ENCODE measurements around the gene GABRR1. TPM values are rescaled to one million over a fixed set of nuclear protein-coding genes. Genes with fewer than 3 reads are reported as not detected.
"Not testable (repeated sequence)": the region's sequence is repeated elsewhere in the genome, so short reads cannot be mapped to it uniquely, and the experiment has no call there.

Gene GABRR1
- total RNA-seq, 1 experiment from 2014 or later = 0.33 TPM

GRCh38 chr6:89131599-89131998 is 85.6 kb downstream of the GABRR1 start:
- peaks cover 47% of the 10 kb centered on the region for H3K27me3 Mint-ChIP-seq (ENCODE audit: low read depth)
- peaks cover 13 to 14% of the 10 kb centered on the region in 2 experiments for H3K9me3 Mint-ChIP-seq
- no peak for DNase-seq
- H2BK20ac ChIP-seq (ENCODE audit: low read depth, low read length, poor library complexity, severe bottlenecking) = no peak overlapping the region
- peaks cover 4% of the 10 kb centered on the region for H3K9me3 ChIP-seq (ENCODE audit: control insufficient read depth, low read depth, low read length)
- H3K36me3 Mint-ChIP-seq (ENCODE audit: insufficient read depth in 1 of 3, low read depth in 3 of 3) = peaks cover 3 to 12% (median 9%) of the 10 kb centered on the region in 3 experiments
- no peak overlapping the region for H2AK5ac ChIP-seq (ENCODE audit: insufficient read length, low read length)
- no peak overlapping the region for H3K27ac ChIP-seq (ENCODE audit: insufficient read length, low read depth, low read length)
- no peaks in the 10 kb centered on the region for H3K4me1 ChIP-seq (ENCODE audit: insufficient read depth, low read length)
- H2BK15ac ChIP-seq (ENCODE audit: low read depth, low read length) = no peak overlapping the region
- H2BK12ac ChIP-seq (ENCODE audit: insufficient read length, low read depth, low read length) = no peak overlapping the region
- no peak overlapping the region for H3K4me3 Mint-ChIP-seq
- H3K79me1 ChIP-seq (ENCODE audit: insufficient read depth, low read depth, low read length, poor library complexity, severe bottlenecking) = no peaks in the 10 kb centered on the region
- no peak overlapping the region for H2BK120ac ChIP-seq (ENCODE audit: low read depth, low read length, poor library complexity, severe bottlenecking)
- H3K9ac ChIP-seq (ENCODE audit: extremely low read depth, insufficient read length, low read length) = no peak overlapping the region
- H3T11ph ChIP-seq (ENCODE audit: low read length) = no peak overlapping the region
- H3K23ac ChIP-seq (ENCODE audit: insufficient read length, low read depth, low read length) = no peak overlapping the region
- no peak for TF ChIP-seq CTCF (conservative IDR thresholded peaks at IDR 0.05)
- H3K23me2 ChIP-seq (ENCODE audit: insufficient read length, low read depth, low read length, poor library complexity, severe bottlenecking) = no peaks in the 10 kb centered on the region
- H4K91ac ChIP-seq (ENCODE audit: insufficient read length, low read depth, low read length) = no peak overlapping the region
- H3K4ac ChIP-seq (ENCODE audit: low read depth, low read length) = no peak overlapping the region
- no peak overlapping the region for H2BK5ac ChIP-seq (ENCODE audit: insufficient read length, low read length)
- H4K20me1 ChIP-seq (ENCODE audit: control insufficient read depth, insufficient read depth, insufficient read length) = no peaks in the 10 kb centered on the region
- peaks cover 15% of the 10 kb centered on the region; the same call in 1 of the 2 replicates for H3K27me3 ChIP-seq (ENCODE audit: insufficient read depth, low read length)
- WGBS (ENCODE audit: extremely low coverage, insufficient read length, low lambda C conversion rate) = no CpG with 5 or more reads among the region's 3 CpGs
- peaks cover 18 to 21% of the 10 kb centered on the region in 2 experiments for H3K4me1 Mint-ChIP-seq
- H3K79me2 ChIP-seq (ENCODE audit: insufficient read depth, low read length) = no peaks in the 10 kb centered on the region
- no peak overlapping the region for H4K8ac ChIP-seq (replicated peaks; ENCODE audit: insufficient read length, low read depth, low read length)
- no peak overlapping the region for H3K18ac ChIP-seq (ENCODE audit: insufficient read length, low read depth, low read length)
- H4K5ac ChIP-seq (ENCODE audit: insufficient read length, low read depth, low read length) = no peak overlapping the region
- no peak overlapping the region for H2AFZ ChIP-seq (ENCODE audit: low read length)
- H3K56ac ChIP-seq (ENCODE audit: insufficient read length, low read depth, low read length) = no peak overlapping the region
- no peak overlapping the region for H3K14ac ChIP-seq (ENCODE audit: insufficient read depth, low read length)
- H3K4me2 ChIP-seq (ENCODE audit: insufficient read depth, insufficient read length, low read length) = no peak overlapping the region
- H3K27ac Mint-ChIP-seq = no peak overlapping the region

GRCh38 chr6:89128256-89128671 is 88.9 kb downstream of the GABRR1 start:
- H3K9me3 ChIP-seq (ENCODE audit: control insufficient read depth, low read depth, low read length); H3K27ac Mint-ChIP-seq; H3K18ac ChIP-seq (ENCODE audit: insufficient read length, low read depth, low read length); H3K14ac ChIP-seq (ENCODE audit: insufficient read depth, low read length); H2BK15ac ChIP-seq (ENCODE audit: low read depth, low read length); H3K4me2 ChIP-seq (ENCODE audit: insufficient read depth, insufficient read length, low read length); H3K27ac ChIP-seq (ENCODE audit: insufficient read length, low read depth, low read length); H3K23me2 ChIP-seq (ENCODE audit: insufficient read length, low read depth, low read length, poor library complexity, severe bottlenecking); H3K27me3 ChIP-seq (ENCODE audit: insufficient read depth, low read length); H4K8ac ChIP-seq (replicated peaks; ENCODE audit: insufficient read length, low read depth, low read length); H3K23ac ChIP-seq (ENCODE audit: insufficient read length, low read depth, low read length); DNase-seq; H2BK120ac ChIP-seq (ENCODE audit: low read depth, low read length, poor library complexity, severe bottlenecking); H3K4me1 ChIP-seq (ENCODE audit: insufficient read depth, low read length); H4K91ac ChIP-seq (ENCODE audit: insufficient read length, low read depth, low read length); H3K4ac ChIP-seq (ENCODE audit: low read depth, low read length); H3K9ac ChIP-seq (ENCODE audit: extremely low read depth, insufficient read length, low read length); H3K56ac ChIP-seq (ENCODE audit: insufficient read length, low read depth, low read length); H3K79me1 ChIP-seq (ENCODE audit: insufficient read depth, low read depth, low read length, poor library complexity, severe bottlenecking); H3K4me3 Mint-ChIP-seq; H2AFZ ChIP-seq (ENCODE audit: low read length); H3K79me2 ChIP-seq (ENCODE audit: insufficient read depth, low read length); H4K20me1 ChIP-seq (ENCODE audit: control insufficient read depth, insufficient read depth, insufficient read length); H2BK12ac ChIP-seq (ENCODE audit: insufficient read length, low read depth, low read length); H4K5ac ChIP-seq (ENCODE audit: insufficient read length, low read depth, low read length); H2BK20ac ChIP-seq (ENCODE audit: low read depth, low read length, poor library complexity, severe bottlenecking); H2BK5ac ChIP-seq (ENCODE audit: insufficient read length, low read length); H2AK5ac ChIP-seq (ENCODE audit: insufficient read length, low read length); H3T11ph ChIP-seq (ENCODE audit: low read length); H3K4me1 Mint-ChIP-seq: not testable (repeated sequence)
- WGBS (ENCODE audit: extremely low coverage, insufficient read length, low lambda C conversion rate) = no CpG with 5 or more reads among the region's 2 CpGs
- H3K27me3 Mint-ChIP-seq (ENCODE audit: low read depth) = peaks cover 15% of the 10 kb centered on the region
- H3K36me3 Mint-ChIP-seq (ENCODE audit: insufficient read depth in 1 of 3, low read depth in 3 of 3) = peaks cover 3 to 12% (median 9%) of the 10 kb centered on the region in 3 experiments
- peaks cover 13 to 14% of the 10 kb centered on the region in 2 experiments; a peak in 4 of 5 replicates for H3K9me3 Mint-ChIP-seq
